Measurements from ENCODE around the gene NR1H4. TPM values are rescaled to one million over a fixed set of nuclear protein-coding genes. Genes with fewer than 3 reads are reported as not detected.

NR1H4 gene
- total and polyA plus RNA-seq, 2 of the 13 experiments (the other 11 are each of a cell fraction or from before 2014, with no cell fraction given): 27.3 to 114 TPM

DNA sequence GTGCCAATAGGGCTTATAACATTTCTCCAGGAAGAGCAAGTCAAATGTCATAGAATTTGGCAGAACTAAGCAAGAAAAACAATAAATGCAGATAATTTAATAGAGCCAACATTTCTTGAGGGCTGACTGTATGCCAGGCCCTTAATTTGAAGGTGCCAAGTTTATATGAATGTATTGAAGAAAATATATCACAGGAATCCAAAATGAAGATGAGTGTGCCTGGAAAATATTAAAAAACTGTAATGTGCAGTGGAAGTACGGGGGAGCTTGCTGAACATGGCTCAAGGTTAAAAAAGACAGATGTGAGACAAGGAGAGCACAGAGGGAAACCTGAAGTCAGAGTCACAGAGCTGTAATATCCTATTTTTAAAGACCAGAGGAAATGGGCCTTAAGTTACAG is 16.4 kb downstream of the NR1H4 start:
- DNase-seq (ENCODE audit: low spot score): no peak
- in situ Hi-C loops (cut with HindIII; ENCODE audit: extremely low pct_ligation_motif_present, low pct_unique_long_range_greater_than_20kb): no loop called here
- H4K20me1 ChIP-seq (ENCODE audit: insufficient read depth, low read length): no peaks in the 10 kb centered on the region
- 92% methylated on average over 1 of the region's 1 CpG for WGBS (ENCODE audit: low lambda C conversion rate)
- no peak overlapping the region for H3K4me3 ChIP-seq (replicated peaks in 1 of 3; ENCODE audit: insufficient read depth in 1 of 3, low read depth in 2 of 3, low read length in 3 of 3)
- no peak for TF ChIP-seq PITX1 (CRISPR knock-in tag; IDR thresholded peaks at IDR 0.05)
- H3K9me3 ChIP-seq (ENCODE audit: low read length): no peaks in the 10 kb centered on the region
- H2AFZ ChIP-seq (ENCODE audit: low read length): no peak overlapping the region
- H3K27ac ChIP-seq (ENCODE audit: extremely low read length, insufficient read depth, low read length): no peak overlapping the region
- intact Hi-C loops (cut with micrococcal nuclease; ENCODE audit: unreplicated experiment): no loop called here
- FAIRE-seq: no peak
- no peak overlapping the region for H3K4me2 ChIP-seq (ENCODE audit: low read depth, low read length)
- H3K36me3 ChIP-seq (replicated peaks in 1 of 2; ENCODE audit: control insufficient read depth in 1 of 2, insufficient read depth in 2 of 2, low read length in 2 of 2): peaks cover 5 to 56% of the 10 kb centered on the region in 2 experiments
- peaks cover 29% of the 10 kb centered on the region for H3K4me1 ChIP-seq (ENCODE audit: insufficient read depth, low read length)
- no TSS peak for BruUV-seq (replicated peaks)
- H3K9ac ChIP-seq (ENCODE audit: insufficient read depth, low read depth, low read length): no peak overlapping the region
- ChIA-PET POLR2A (interaction anchor here (1.5 kb wide), 1 partner anchor 14 kb away, joined by 7 read pairs; no protein-coding TSS in a partner anchor), CTCF (ENCODE audit: low intra/inter-chr PET ratio, low total read pairs) (no interaction called here)
- peaks cover 49% of the 10 kb centered on the region for H3K79me2 ChIP-seq (ENCODE audit: insufficient read depth, low read length)
- no peak for ATAC-seq
- no peaks in the 10 kb centered on the region for H3K27me3 ChIP-seq (ENCODE audit: control insufficient read depth in 1 of 2, insufficient read depth in 2 of 2, low read length in 2 of 2)

DNA sequence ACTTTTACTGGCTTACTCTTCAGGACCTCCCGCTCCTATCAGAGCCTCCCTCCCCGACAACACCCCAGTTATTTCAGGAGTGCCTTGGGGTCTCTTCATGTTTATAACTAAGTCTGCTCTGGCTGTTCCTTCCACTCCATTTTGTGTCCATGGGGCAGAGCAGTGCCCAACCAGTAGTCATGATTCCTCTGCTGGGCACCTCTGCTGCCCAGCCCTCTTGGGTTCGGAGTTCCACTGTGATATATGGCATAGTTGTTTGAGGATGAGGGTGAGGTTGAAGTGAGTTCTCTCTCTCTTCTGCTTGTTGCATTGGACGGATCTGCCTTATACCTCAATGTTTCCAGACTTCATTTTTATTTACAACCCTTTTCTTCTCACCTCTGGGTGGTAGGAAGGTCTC is 17.4 kb downstream of the NR1H4 start:
- no peaks in the 10 kb centered on the region for H3K27me3 ChIP-seq (ENCODE audit: control insufficient read depth in 1 of 2, insufficient read depth in 2 of 2, low read length in 2 of 2)
- ATAC-seq: no peak

More for the DNA sequence above, 17.4 kb downstream of the NR1H4 start:
- WGBS (ENCODE audit: low lambda C conversion rate): 89% methylated on average over 4 of the region's 4 CpGs
- no peak overlapping the region for H3K4me2 ChIP-seq (ENCODE audit: low read depth, low read length)
- peaks cover 27% of the 10 kb centered on the region for H3K4me1 ChIP-seq (ENCODE audit: insufficient read depth, low read length)
- in situ Hi-C loops (cut with HindIII; ENCODE audit: extremely low pct_ligation_motif_present, low pct_unique_long_range_greater_than_20kb) (no loop called here), intact Hi-C loops (cut with micrococcal nuclease; ENCODE audit: unreplicated experiment) (no loop called here)
- TF ChIP-seq RBM22 (optimal IDR thresholded peaks at IDR 0.05; ENCODE audit: low read length) (peak; percentile 10), STAG1 (CRISPR knock-in tag; IDR thresholded peaks at IDR 0.05) (no peak)
- TF ChIP-seq, protein P1, sequence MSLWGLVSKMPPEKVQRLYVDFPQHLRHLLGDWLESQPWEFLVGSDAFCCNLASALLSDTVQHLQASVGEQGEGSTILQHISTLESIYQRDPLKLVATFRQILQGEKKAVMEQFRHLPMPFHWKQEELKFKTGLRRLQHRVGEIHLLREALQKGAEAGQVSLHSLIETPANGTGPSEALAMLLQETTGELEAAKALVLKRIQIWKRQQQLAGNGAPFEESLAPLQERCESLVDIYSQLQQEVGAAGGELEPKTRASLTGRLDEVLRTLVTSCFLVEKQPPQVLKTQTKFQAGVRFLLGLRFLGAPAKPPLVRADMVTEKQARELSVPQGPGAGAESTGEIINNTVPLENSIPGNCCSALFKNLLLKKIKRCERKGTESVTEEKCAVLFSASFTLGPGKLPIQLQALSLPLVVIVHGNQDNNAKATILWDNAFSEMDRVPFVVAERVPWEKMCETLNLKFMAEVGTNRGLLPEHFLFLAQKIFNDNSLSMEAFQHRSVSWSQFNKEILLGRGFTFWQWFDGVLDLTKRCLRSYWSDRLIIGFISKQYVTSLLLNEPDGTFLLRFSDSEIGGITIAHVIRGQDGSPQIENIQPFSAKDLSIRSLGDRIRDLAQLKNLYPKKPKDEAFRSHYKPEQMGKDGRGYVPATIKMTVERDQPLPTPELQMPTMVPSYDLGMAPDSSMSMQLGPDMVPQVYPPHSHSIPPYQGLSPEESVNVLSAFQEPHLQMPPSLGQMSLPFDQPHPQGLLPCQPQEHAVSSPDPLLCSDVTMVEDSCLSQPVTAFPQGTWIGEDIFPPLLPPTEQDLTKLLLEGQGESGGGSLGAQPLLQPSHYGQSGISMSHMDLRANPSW (CRISPR knock-in tag; IDR thresholded peaks at IDR 0.05; ENCODE audit: borderline replicate concordance): no peak
- H3K9me3 ChIP-seq (ENCODE audit: low read length): no peaks in the 10 kb centered on the region
- DNase-seq (ENCODE audit: low spot score) (no peak), FAIRE-seq (no peak)
- peaks cover 43% of the 10 kb centered on the region for H3K79me2 ChIP-seq (ENCODE audit: insufficient read depth, low read length)
- no peak overlapping the region for H3K9ac ChIP-seq (ENCODE audit: insufficient read depth, low read depth, low read length)
- H4K20me1 ChIP-seq (ENCODE audit: insufficient read depth, low read length): no peaks in the 10 kb centered on the region
- peaks cover 6 to 65% of the 10 kb centered on the region in 2 experiments for H3K36me3 ChIP-seq (replicated peaks in 1 of 2; ENCODE audit: control insufficient read depth in 1 of 2, insufficient read depth in 2 of 2, low read length in 2 of 2)
- no peak overlapping the region for H2AFZ ChIP-seq (ENCODE audit: low read length)
- H3K27ac ChIP-seq (ENCODE audit: extremely low read length, insufficient read depth, low read length): no peak overlapping the region
- ChIA-PET CTCF (ENCODE audit: low intra/inter-chr PET ratio, low total read pairs) (no interaction called here), POLR2A (interaction anchor here (1.5 kb wide), 1 partner anchor 15 kb away, joined by 7 read pairs; no protein-coding TSS in a partner anchor)
- H3K4me3 ChIP-seq (replicated peaks in 1 of 3; ENCODE audit: insufficient read depth in 1 of 3, low read depth in 2 of 3, low read length in 3 of 3): no peak overlapping the region
- BruUV-seq (replicated peaks): no TSS peak
